Measurements from ENCODE around the gene LARP1.

LARP1 gene

DNA sequence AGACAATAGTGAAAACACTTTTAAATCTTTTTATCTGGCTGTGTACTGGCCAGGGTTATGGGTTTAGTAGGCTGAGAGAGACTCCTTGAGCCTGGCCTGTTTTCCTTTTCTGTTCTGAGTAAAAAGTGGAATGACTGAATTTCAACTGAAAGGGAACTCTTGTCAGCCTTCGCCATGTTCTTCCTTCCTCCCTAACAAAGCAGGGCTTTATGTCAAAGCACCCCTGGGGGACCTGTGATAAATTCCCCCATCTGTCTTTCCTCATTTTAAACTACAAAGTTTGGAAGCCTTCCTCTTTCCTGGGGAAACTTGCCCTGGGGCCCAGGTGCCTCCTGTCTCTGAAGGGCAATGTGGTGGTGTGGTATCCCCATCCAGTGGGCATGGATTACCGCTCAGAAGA, 29.7 kb downstream of the LARP1 start:
- no peak overlapping the region for H3K27ac ChIP-seq
- no peak for DNase-seq
- peaks cover 5% of the 10 kb centered on the region for H3K36me3 ChIP-seq
- no peak overlapping the region for H3K4me3 ChIP-seq (ENCODE audit: low read depth, low read length)
- no peaks in the 10 kb centered on the region for H3K27me3 ChIP-seq (ENCODE audit: insufficient read depth, low read depth, severe bottlenecking)
- TF ChIP-seq, protein P1, sequence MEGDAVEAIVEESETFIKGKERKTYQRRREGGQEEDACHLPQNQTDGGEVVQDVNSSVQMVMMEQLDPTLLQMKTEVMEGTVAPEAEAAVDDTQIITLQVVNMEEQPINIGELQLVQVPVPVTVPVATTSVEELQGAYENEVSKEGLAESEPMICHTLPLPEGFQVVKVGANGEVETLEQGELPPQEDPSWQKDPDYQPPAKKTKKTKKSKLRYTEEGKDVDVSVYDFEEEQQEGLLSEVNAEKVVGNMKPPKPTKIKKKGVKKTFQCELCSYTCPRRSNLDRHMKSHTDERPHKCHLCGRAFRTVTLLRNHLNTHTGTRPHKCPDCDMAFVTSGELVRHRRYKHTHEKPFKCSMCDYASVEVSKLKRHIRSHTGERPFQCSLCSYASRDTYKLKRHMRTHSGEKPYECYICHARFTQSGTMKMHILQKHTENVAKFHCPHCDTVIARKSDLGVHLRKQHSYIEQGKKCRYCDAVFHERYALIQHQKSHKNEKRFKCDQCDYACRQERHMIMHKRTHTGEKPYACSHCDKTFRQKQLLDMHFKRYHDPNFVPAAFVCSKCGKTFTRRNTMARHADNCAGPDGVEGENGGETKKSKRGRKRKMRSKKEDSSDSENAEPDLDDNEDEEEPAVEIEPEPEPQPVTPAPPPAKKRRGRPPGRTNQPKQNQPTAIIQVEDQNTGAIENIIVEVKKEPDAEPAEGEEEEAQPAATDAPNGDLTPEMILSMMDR (IDR thresholded peaks at IDR 0.05; ENCODE audit: low read depth, low read length) = no peak
- no peaks in the 10 kb centered on the region for H3K9me3 ChIP-seq (ENCODE audit: severe bottlenecking)

DNA sequence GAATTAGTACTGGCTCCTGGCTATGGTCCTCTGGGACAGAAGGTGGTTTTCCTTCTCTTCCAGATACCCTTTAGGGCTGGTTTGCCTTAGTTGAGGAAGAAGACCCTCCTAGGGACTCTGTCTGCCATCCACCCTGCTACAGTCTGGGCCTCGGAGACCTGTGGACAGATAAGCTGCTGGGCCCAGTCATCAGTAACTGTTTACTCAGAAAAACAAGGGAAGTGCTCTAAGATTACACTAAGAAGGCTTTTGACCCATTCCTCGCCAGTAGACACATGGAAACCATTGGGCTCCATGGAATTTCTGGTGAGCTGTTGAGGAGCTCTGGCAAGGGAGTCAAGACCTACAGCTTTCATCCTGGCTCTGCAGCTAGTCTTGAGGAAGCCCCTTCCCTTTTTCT, 31.2 kb downstream of the LARP1 start:
- TF ChIP-seq, protein P1 (IDR thresholded peaks at IDR 0.05; ENCODE audit: low read depth, low read length) = no peak
- H3K4me3 ChIP-seq (ENCODE audit: low read depth, low read length) = no peak overlapping the region
- no peaks in the 10 kb centered on the region for H3K27me3 ChIP-seq (ENCODE audit: insufficient read depth, low read depth, severe bottlenecking)
- H3K36me3 ChIP-seq = peaks cover 19% of the 10 kb centered on the region
- H3K9me3 ChIP-seq (ENCODE audit: severe bottlenecking) = no peaks in the 10 kb centered on the region
- DNase-seq = no peak
- no peak overlapping the region for H3K27ac ChIP-seq

DNA sequence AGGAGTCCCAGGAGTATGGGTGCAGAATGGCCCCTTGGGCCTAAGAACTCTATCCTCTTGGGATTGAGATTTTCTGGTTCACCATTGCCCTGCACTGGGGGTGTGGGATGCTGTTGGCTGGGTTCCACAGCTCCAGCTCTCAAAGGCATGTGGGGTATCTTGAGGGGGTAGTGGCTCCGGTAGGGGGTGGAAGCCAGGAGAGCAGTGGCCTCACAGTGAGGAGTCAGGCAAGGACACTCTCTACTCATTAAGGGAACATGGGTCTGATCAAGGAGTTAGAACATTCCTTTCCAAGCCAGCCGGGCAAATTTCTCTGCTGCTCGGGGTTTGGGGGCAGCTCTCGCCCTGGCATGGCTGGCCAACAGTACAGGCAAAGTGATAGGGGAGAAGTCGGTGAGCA, 33.0 kb downstream of the LARP1 start:
- Histone ChIP-seq H3K27ac (no peak overlapping the region), H3K27me3 (ENCODE audit: insufficient read depth, low read depth, severe bottlenecking) (no peaks in the 10 kb centered on the region), H3K36me3 (peaks cover 37% of the 10 kb centered on the region), H3K4me3 (ENCODE audit: low read depth, low read length) (no peak overlapping the region), H3K9me3 (ENCODE audit: severe bottlenecking) (no peaks in the 10 kb centered on the region)
- TF ChIP-seq, protein P1 (IDR thresholded peaks at IDR 0.05; ENCODE audit: low read depth, low read length) = no peak
- no peak for DNase-seq

DNA sequence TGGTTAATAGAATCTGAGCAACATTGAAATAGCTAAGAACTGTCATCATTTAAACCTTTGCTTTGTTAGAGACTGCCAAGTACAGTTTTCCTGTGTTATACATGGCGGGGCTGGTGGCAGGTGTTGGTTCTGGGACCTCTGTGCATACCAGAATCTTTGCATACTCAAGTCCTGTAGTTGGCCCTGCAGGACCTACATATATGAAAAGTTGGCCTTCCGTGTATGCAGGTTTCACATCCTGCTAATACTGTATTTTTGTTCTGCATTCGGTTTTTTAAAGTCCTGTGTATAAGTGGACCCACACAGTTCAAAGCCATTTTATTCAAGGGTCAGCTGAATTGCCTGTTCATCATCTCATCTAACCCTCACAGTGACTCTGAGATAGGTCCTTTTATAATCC, 36.4 kb downstream of the LARP1 start:
- Histone ChIP-seq H3K27ac (no peak overlapping the region), H3K36me3 (peaks cover 62% of the 10 kb centered on the region), H3K4me3 (ENCODE audit: low read depth, low read length) (no peak overlapping the region), H3K9me3 (ENCODE audit: severe bottlenecking) (no peaks in the 10 kb centered on the region), H3K27me3 (ENCODE audit: insufficient read depth, low read depth, severe bottlenecking) (no peaks in the 10 kb centered on the region)
- TF ChIP-seq, protein P1 (IDR thresholded peaks at IDR 0.05; ENCODE audit: low read depth, low read length) = no peak
- DNase-seq = no peak

DNA sequence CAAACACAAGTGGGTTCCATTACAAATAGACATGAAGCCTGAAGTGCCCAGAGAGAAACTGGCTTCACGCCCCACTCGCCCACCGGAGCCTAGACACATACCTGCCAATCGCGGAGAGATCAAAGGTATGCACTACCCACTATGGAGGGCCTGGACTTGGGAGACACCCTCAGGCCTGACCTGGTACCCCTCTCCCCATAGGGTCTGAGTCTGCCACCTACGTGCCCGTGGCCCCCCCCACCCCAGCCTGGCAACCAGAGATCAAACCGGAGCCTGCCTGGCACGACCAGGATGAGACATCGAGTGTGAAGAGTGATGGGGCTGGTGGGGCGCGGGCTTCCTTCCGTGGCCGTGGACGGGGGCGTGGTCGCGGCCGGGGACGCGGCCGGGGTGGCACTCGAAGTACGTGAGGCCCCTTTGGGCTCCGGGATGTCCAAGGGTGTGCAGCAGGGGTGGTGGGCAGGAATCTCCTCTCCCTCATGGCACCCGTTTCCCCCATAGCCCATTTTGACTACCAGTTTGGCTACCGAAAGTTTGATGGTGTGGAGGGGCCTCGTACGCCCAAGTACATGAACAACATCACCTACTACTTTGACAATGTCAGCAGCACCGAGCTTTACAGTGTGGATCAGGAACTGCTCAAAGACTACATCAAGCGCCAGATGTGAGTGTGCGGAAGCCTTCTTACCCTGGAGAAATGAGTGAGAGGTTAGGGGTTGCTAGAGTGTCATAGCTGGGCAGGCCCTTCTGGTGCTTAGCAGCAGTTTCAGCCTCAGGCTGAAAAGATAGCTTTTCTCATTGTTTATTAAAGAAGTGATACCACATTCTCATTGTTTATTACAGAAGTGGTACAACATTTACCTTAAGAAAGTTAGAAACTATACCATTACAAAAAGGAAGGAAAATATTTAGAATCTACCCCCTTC, 38.7 kb downstream of the LARP1 start:
- H3K36me3 ChIP-seq = peaks cover 83% of the 10 kb centered on the region
- H3K9me3 ChIP-seq (ENCODE audit: severe bottlenecking) = no peaks in the 10 kb centered on the region
- TF ChIP-seq, protein P1 (IDR thresholded peaks at IDR 0.05; ENCODE audit: low read depth, low read length) = no peak
- H3K27me3 ChIP-seq (ENCODE audit: insufficient read depth, low read depth, severe bottlenecking) = no peaks in the 10 kb centered on the region
- no peak overlapping the region for H3K4me3 ChIP-seq (ENCODE audit: low read depth, low read length)
- H3K27ac ChIP-seq = no peak overlapping the region
- DNase-seq = no peak
